ENCODE measurements around the gene GNGT1. TPM values are rescaled to one million over a fixed set of nuclear protein-coding genes. Genes with fewer than 3 reads are reported as not detected.

The GNGT1 gene
- total RNA-seq, 1 experiment from 2014 or later = 0.20 TPM

GRCh38 chr7:93884541-93884940 lies 21.8 kb upstream of the GNGT1 start:
- H4K20me1 ChIP-seq (ENCODE audit: control insufficient read depth, insufficient read depth, insufficient read length) = no peaks in the 10 kb centered on the region
- H3K4me2 ChIP-seq (ENCODE audit: insufficient read depth, insufficient read length, low read length) = no peak overlapping the region
- H3K56ac ChIP-seq (ENCODE audit: insufficient read length, low read depth, low read length) = no peak overlapping the region
- WGBS (ENCODE audit: extremely low coverage, insufficient read length, low lambda C conversion rate) = no CpG with 5 or more reads among the region's 1 CpG
- H3K23ac ChIP-seq (ENCODE audit: insufficient read length, low read depth, low read length) = no peak overlapping the region
- H3K18ac ChIP-seq (ENCODE audit: insufficient read length, low read depth, low read length) = no peak overlapping the region
- H3K23me2 ChIP-seq (ENCODE audit: insufficient read length, low read depth, low read length, poor library complexity, severe bottlenecking) = no peaks in the 10 kb centered on the region
- no peak overlapping the region for H3K14ac ChIP-seq (ENCODE audit: insufficient read depth, low read length)
- no peak overlapping the region for H4K91ac ChIP-seq (ENCODE audit: insufficient read length, low read depth, low read length)
- peaks cover 3 to 5% of the 10 kb centered on the region in 2 experiments; a peak in 4 of 5 replicates for H3K9me3 Mint-ChIP-seq
- H3K9ac ChIP-seq (ENCODE audit: extremely low read depth, insufficient read length, low read length) = no peak overlapping the region
- no peak overlapping the region for H3T11ph ChIP-seq (ENCODE audit: low read length)
- H3K9me3 ChIP-seq (ENCODE audit: control insufficient read depth, low read depth, low read length) = no peaks in the 10 kb centered on the region
- peaks cover 1 to 3% of the 10 kb centered on the region in 2 experiments; a peak in 1 of 4 replicates for H3K4me1 Mint-ChIP-seq
- DNase-seq = no peak
- no peak overlapping the region for H3K4ac ChIP-seq (ENCODE audit: low read depth, low read length)
- H3K27me3 ChIP-seq (ENCODE audit: insufficient read depth, low read length) = no peaks in the 10 kb centered on the region
- H2BK120ac ChIP-seq (ENCODE audit: low read depth, low read length, poor library complexity, severe bottlenecking) = no peak overlapping the region
- peaks cover 18% of the 10 kb centered on the region for H3K27me3 Mint-ChIP-seq (ENCODE audit: low read depth)
- no peak overlapping the region for H3K4me3 Mint-ChIP-seq
- no peak overlapping the region for H2BK5ac ChIP-seq (ENCODE audit: insufficient read length, low read length)
- no peak overlapping the region for H2AK5ac ChIP-seq (ENCODE audit: insufficient read length, low read length)
- H2AFZ ChIP-seq (ENCODE audit: low read length) = no peak overlapping the region
- H2BK15ac ChIP-seq (ENCODE audit: low read depth, low read length) = no peak overlapping the region
- no peaks in the 10 kb centered on the region for H3K79me2 ChIP-seq (ENCODE audit: insufficient read depth, low read length)
- H3K27ac ChIP-seq (ENCODE audit: insufficient read length, low read depth, low read length) = no peak overlapping the region
- H3K4me1 ChIP-seq (ENCODE audit: insufficient read depth, low read length) = no peaks in the 10 kb centered on the region
- no peak for TF ChIP-seq CTCF (conservative IDR thresholded peaks at IDR 0.05)
- H2BK20ac ChIP-seq (ENCODE audit: low read depth, low read length, poor library complexity, severe bottlenecking) = no peak overlapping the region
- H4K5ac ChIP-seq (ENCODE audit: insufficient read length, low read depth, low read length) = no peak overlapping the region
- no peak overlapping the region for H3K27ac Mint-ChIP-seq
- no peak overlapping the region for H4K8ac ChIP-seq (replicated peaks; ENCODE audit: insufficient read length, low read depth, low read length)
- no peak overlapping the region for H2BK12ac ChIP-seq (ENCODE audit: insufficient read length, low read depth, low read length)
- no peaks in the 10 kb centered on the region for H3K79me1 ChIP-seq (ENCODE audit: insufficient read depth, low read depth, low read length, poor library complexity, severe bottlenecking)
- H3K36me3 Mint-ChIP-seq (ENCODE audit: insufficient read depth in 1 of 3, low read depth in 3 of 3) = peaks cover under 1 to 4% (median 3%) of the 10 kb centered on the region in 3 experiments; a peak in 4 of 7 replicates

Data from H9 (cell line).